Neutrophil (primary cell): ENCODE data around the gene PKP1.

ENCODE experiments used
- H3K27ac ChIP-seq: fragments of 200-600 bp; sonication (generic); 2 replicates; pipeline ENCODE4 v1.5.1; 2016; ENCODE audit warnings: mild to moderate bottlenecking, moderate library complexity
- H3K27me3 ChIP-seq: fragments of 200-600 bp; sonication (generic); 2 replicates; pipeline ENCODE4 v1.6.0; 2016; ENCODE audit warnings: mild to moderate bottlenecking
- H3K36me3 ChIP-seq: fragments of 200-600 bp; sonication (generic); 2 replicates; pipeline ENCODE4 v1.5.1; 2017
- H3K4me1 ChIP-seq, 2 experiments: fragments of 200-600 bp in 1 of 2; sonication (generic) in 1 of 2; 1 replicate in 1 of 2; 2 replicates in 1 of 2; pipeline versions ENCODE4 v1.5.1 to v1.6.1; 2013 to 2016; ENCODE audit warnings: low read depth in 1 of 2, low read length in 1 of 2, mild to moderate bottlenecking in 1 of 2, moderate library complexity in 1 of 2; ENCODE audit not compliant: control insufficient read depth in 1 of 2, insufficient read depth in 1 of 2
- H3K4me3 ChIP-seq, 2 experiments: fragments of 200-600 bp in 1 of 2; sonication (generic) in 1 of 2; 1 replicate in 1 of 2; 2 replicates in 1 of 2; pipeline ENCODE4 v1.5.1; 2013 to 2016; ENCODE audit warnings: low read depth in 1 of 2, low read length in 1 of 2, mild to moderate bottlenecking in 1 of 2, moderate library complexity in 1 of 2
- H3K9me3 ChIP-seq: fragments of 200-600 bp; sonication (generic); 2 replicates; pipeline ENCODE4 v1.5.1; 2016
- CTCF ChIP-seq: fragments of 200-600 bp; sonication (generic); IDR thresholded peaks from 2 replicates; pipeline ENCODE4 v1.5.1; 2016; ENCODE audit warnings: antibody characterized with exemption

The PKP1 gene

GRCh38 chr1:201332616-201333335 lies 49.5 kb downstream of the PKP1 start:
- H3K9me3 ChIP-seq: no peaks in the 10 kb centered on the region
- H3K4me3 ChIP-seq: no peak overlapping the region
- H3K27me3 ChIP-seq: peaks cover 4% of the 10 kb centered on the region
- no peak overlapping the region for H3K27ac ChIP-seq
- H3K36me3 ChIP-seq: no peaks in the 10 kb centered on the region
- H3K4me1 ChIP-seq: no peaks in the 10 kb centered on the region
- no peak for TF ChIP-seq CTCF

GRCh38 chr1:201334325-201335173 lies 51.2 kb downstream of the PKP1 start:
- no peak overlapping the region for H3K4me3 ChIP-seq
- H3K27ac ChIP-seq: no peak overlapping the region
- H3K36me3 ChIP-seq: no peaks in the 10 kb centered on the region
- no peaks in the 10 kb centered on the region for H3K9me3 ChIP-seq
- H3K4me1 ChIP-seq: no peaks in the 10 kb centered on the region
- H3K27me3 ChIP-seq: peaks cover 2% of the 10 kb centered on the region
- no peak for TF ChIP-seq CTCF

GRCh38 chr1:201335174-201335870 lies 52.0 kb downstream of the PKP1 start:
- peaks cover 6% of the 10 kb centered on the region for H3K27me3 ChIP-seq
- no peaks in the 10 kb centered on the region for H3K9me3 ChIP-seq
- H3K36me3 ChIP-seq: no peaks in the 10 kb centered on the region
- no peaks in the 10 kb centered on the region for H3K4me1 ChIP-seq
- no peak overlapping the region for H3K27ac ChIP-seq
- H3K4me3 ChIP-seq: no peak overlapping the region
- TF ChIP-seq CTCF: no peak

- Histone ChIP-seq H3K27ac (no peak overlapping the region), H3K4me3 (no peak overlapping the region), H3K27me3 (peaks cover 12% of the 10 kb centered on the region)
Observed at GRCh38 chr1:201335901-201336300, 52.6 kb downstream of the PKP1 start.

More at GRCh38 chr1:201335901-201336300, 52.6 kb downstream of the PKP1 start:
- TF ChIP-seq CTCF: no peak
- no peaks in the 10 kb centered on the region for H3K4me1 ChIP-seq
- H3K36me3 ChIP-seq: no peaks in the 10 kb centered on the region
- no peaks in the 10 kb centered on the region for H3K9me3 ChIP-seq
